Right renal cortex interstitium (tissue), 3 donors: ENCODE measurements around the gene PCBP4. TPM values are rescaled to one million over a fixed set of nuclear protein-coding genes. Genes with fewer than 3 reads are reported as not detected.

Experiments used
- DNase-seq, 3 donors: peaks; one replicate each; pipeline ENCODE4 v3.0.0-alpha.2; 2013; ENCODE audit warnings: low read depth in 3 of 3, low spot score in 2 of 3
- polyA plus RNA-seq, 3 donors: library from polyadenylated mRNA; unstranded; fragments of 120-200 nt; gene quantifications; one replicate each; pipeline ENCODE4 v1.2.1, GENCODE V29; 2013; ENCODE audit not compliant: insufficient read length in 3 of 3

Gene PCBP4
- polyA plus RNA-seq, 3 donors = 47.8 to 51.4 (median 49.5) TPM

GRCh38 chr3:51958603-51959521 is 8.4 kb downstream of the PCBP4 start:
- DNase-seq = no peak

GRCh38 chr3:51957520-51958205 is 9.6 kb downstream of the PCBP4 start:
- DNase-seq = no peak

GRCh38 chr3:51955893-51956770 is 11.1 kb downstream of the PCBP4 start:
- DNase-seq = no peak

DNA sequence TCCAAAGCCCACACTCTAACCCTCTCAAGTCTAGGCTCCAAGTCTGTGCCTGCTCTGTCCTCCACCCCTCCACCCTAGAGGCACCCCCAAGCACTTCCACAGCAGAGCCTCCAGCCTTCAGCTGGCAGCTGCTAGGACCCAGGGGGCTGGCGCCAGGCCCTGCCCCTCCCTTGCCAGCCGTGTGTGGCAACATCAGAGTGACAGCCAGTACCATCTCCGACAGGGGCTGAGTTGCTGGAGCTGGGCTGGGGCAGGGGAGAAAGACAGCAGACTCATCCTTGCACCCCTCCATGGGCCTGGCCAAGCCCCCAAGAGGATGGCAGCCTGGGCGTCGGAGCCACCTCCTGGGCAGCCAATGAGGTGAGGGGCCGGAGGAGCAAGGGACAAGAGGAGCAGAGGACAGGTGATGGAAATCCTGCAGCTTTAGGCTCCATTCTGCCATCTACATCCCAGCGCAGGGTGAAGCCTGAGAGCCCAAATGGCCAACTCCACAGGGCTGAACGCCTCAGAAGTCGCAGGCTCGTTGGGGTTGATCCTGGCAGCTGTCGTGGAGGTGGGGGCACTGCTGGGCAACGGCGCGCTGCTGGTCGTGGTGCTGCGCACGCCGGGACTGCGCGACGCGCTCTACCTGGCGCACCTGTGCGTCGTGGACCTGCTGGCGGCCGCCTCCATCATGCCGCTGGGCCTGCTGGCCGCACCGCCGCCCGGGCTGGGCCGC is 11.9 kb downstream of the PCBP4 start, which contains the start of gene GPR62:
TSS of gene GPR62 (plus strand) at position 207 of the 718 bp plus-strand sequence. CDS start at position 479, 272 bp downstream.
- no peak for DNase-seq

GRCh38 chr3:51954713-51955112 is 12.5 kb downstream of the PCBP4 start:
- no peak for DNase-seq

DNA sequence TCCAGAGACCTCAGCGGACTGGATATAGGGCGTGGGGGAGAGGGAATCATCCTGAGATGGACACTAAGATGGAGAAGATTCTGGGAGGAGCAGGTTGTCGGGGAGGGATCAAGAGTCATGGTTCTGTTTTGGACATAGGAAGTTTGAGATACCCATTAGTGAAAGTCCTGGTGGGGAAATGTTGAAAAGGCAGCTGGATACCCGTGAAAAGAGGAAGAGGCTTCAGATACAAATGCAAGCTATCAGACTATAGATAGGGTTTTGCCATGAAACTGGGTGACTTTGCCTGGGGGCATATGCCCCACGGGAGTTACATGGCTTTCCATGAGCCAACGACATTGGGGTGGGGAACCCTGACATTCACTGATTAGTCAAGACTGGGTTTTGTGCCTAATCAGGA is 13.1 kb downstream of the PCBP4 start:
- DNase-seq = no peak

GRCh38 chr3:51953445-51953844 is 13.8 kb downstream of the PCBP4 start:
- no peak for DNase-seq

GRCh38 chr3:51950899-51951298 is 16.4 kb downstream of the PCBP4 start:
- no peak for DNase-seq

DNA sequence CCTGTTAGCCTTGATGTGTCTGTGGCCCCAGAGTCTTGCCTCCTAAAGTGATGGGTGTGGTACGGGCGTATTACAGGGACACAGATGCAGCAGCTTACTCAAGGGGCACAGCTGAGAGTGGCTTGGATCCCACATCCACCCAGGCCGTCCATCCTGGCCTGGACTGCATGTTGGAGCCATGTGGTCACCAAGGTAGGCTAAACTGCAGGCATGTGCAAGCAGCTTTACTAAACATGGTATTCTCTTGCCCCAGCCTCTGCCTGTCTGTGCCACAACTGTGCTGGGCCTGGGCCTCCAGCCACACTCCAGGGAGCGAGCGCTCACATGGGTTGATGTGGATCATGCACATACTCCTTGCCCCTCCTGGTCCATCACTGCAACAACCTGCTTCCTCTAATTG is 18.1 kb downstream of the PCBP4 start:
- no peak for DNase-seq

- no peak for DNase-seq
Measured at GRCh38 chr3:51948016-51948580, 19.2 kb downstream of the PCBP4 start.

GRCh38 chr3:51947215-51947900 is 19.9 kb downstream of the PCBP4 start:
- DNase-seq = no peak

- no peak for DNase-seq
Measured at GRCh38 chr3:51946796-51947195, 20.5 kb downstream of the PCBP4 start.

GRCh38 chr3:51945926-51946705 is 21.1 kb downstream of the PCBP4 start:
- no peak for DNase-seq

DNA sequence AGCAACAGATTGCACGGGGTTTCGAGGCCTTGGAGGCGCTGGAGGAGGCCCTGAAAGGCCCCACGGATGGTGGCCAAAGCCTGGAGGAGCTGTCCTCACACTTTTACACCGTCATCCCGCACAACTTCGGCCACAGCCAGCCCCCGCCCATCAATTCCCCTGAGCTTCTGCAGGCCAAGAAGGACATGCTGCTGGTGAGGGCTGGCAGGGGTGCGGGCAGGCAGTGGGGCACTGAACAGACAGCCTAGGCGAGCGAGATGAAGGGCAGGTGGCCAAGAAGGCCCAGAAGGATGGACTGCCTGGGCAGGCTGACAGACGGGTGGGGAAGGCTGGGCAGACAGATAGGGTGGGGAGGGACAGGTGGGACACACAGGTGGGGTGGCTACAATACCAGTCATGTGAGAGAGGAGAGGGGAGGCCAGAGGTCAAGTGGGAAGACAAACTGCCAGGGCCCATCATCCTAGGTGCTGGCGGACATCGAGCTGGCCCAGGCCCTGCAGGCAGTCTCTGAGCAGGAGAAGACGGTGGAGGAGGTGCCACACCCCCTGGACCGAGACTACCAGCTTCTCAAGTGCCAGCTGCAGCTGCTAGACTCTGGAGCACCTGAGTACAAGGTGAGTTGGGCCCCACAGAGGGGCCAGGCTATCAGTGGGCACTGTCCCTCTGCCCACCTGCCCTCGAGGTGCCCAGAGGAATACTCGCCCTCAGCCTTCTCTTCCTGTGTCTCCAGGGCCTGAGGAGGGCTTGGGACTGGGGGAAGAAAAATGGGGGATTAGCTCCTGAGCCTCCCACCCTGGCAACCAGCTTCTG is 22.0 kb downstream of the PCBP4 start:
- no peak for DNase-seq

- no peak for DNase-seq
Measured at GRCh38 chr3:51944451-51945021, 22.7 kb downstream of the PCBP4 start.

DNA sequence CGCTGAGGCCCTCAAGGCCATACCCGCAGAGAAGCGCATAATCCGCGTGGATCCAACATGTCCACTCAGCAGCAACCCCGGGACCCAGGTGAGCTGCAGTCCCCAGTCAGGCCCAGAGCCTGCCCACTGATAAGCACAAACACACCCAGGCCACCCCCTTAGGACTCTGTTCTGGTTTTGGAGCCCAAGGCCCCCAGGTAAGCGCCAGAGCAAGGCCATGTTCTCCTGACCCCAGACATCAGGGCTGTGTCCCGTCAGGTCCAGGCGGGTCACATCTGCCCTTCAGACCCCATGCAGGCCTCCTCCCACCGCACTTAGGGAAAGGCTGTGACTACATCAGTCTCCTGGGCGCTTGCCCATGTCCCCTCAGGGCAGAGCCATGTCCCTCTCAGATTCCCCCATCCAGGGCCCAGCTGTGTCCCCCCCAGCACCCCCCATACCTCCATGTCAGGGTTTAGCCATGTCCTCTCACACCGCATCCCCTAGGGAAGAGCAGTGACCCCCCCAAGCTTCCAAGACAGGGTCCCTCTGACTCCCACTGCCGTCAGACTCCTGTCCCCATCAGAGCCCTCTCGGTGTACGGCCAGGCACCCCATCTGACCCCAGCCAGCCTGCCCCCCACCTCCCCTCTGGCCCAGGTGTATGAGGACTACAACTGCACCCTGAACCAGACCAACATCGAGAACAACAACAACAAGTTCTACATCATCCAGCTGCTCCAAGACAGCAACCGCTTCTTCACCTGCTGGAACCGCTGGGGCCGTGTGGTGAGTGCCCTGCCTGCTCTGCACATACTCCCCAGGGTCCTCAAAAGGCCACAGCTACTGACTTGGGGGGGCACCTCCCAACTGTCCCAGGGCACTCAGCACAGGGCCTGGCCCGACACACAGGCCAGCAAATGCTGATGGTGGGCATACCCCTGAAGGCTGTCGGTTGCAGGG is 23.5 kb downstream of the PCBP4 start:
- DNase-seq = no peak
